A673 (cell line): ENCODE measurements around the gene PGP.

Experiments used
- CTCF ChIP-seq: fragments of 300-800, 200-600 bp; sonication (generic); conservative IDR thresholded peaks from 2 replicates; pipeline ENCODE4 v1.5.1; 2017; ENCODE audit warnings: low read depth, mild to moderate bottlenecking, antibody characterized with exemption, low read length, moderate library complexity, mixed read lengths
- EZH2 ChIP-seq: fragments of 200-600 bp; sonication (generic); IDR thresholded peaks from 2 replicates; pipeline ENCODE4 v1.6.1; 2017; ENCODE audit warnings: borderline replicate concordance, low read depth, mild to moderate bottlenecking, mixed read lengths, antibody characterized with exemption, low read length; ENCODE audit not compliant: poor library complexity, severe bottlenecking

GRCh38 chr16:2238838-2239675 is 24.4 kb upstream of the PGP start:
- TF ChIP-seq CTCF (no peak), EZH2 (no peak)
